ENCODE measurements around the gene ACTL7B.
"Not testable (repeated sequence)": the region's sequence is repeated elsewhere in the genome, so short reads cannot be mapped to it uniquely, and the experiment has no call there.

Gene ACTL7B

GRCh38 chr9:108844391-108844790 lies 11.4 kb downstream of the ACTL7B start:
- DNase-seq (ENCODE audit: low spot score): no peak

DNA sequence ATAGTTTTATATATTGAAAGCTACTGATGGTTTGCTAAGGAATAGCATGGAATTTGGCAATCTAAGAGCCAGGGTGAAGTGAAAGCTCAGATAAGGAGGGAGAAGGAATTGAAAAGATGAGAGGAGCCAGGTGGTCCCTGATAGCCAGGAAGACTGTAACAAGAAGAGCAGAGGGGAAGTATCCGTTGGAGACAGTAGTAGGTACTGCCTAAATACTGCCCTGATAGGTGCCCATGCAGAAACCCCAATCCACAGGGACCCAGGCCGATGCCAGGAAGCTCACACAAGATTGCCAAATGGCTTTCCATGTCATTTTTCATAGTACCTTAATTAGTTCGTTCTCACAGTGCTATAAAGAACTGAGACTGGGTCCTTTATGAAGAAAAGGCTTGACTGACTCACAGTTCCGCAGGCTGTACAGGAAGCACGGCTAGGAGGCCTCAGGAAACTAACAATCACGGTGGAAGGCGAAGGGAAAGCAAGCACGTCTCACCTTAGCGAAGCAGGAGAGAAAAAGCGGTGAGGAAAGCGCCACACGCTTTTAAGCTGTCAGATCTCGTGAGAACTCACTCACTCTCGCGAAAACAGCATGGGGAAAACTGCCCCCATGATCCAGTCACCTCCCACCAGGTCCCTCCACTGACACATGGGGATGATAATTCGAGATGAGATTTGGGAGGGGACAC lies 13.0 kb downstream of the ACTL7B start:
- no peak for DNase-seq (ENCODE audit: low spot score)

GRCh38 chr9:108839561-108839960 lies 16.2 kb downstream of the ACTL7B start:
- not testable (repeated sequence) for DNase-seq (ENCODE audit: low spot score)

- DNase-seq (ENCODE audit: low spot score): no peak
Observed at GRCh38 chr9:108838017-108838416, 17.8 kb downstream of the ACTL7B start.

DNA sequence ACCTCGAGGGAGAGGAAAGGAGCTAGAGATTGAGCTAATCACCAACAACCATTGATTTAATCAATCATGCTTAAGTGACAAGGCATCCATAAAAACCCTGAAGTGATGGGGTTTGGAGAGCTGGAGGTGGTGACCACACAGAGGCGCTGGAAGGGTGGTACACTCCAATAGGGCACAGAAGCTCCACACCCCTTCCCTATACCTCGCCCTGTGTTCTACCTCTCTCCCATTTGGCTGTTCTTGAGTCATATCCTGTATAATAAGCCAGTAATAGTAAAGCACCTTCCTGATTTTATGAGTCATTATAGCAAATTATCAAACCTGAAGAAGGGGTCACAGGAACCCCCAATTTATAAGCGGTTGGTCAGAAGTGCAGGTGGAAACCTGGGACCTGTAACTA lies 18.3 kb downstream of the ACTL7B start:
- DNase-seq (ENCODE audit: low spot score): no peak

GRCh38 chr9:108836781-108837180 lies 19.0 kb downstream of the ACTL7B start:
- DNase-seq (ENCODE audit: low spot score): no peak

- no peak for DNase-seq (ENCODE audit: low spot score)
Observed at GRCh38 chr9:108836319-108836718, 19.5 kb downstream of the ACTL7B start.

DNA sequence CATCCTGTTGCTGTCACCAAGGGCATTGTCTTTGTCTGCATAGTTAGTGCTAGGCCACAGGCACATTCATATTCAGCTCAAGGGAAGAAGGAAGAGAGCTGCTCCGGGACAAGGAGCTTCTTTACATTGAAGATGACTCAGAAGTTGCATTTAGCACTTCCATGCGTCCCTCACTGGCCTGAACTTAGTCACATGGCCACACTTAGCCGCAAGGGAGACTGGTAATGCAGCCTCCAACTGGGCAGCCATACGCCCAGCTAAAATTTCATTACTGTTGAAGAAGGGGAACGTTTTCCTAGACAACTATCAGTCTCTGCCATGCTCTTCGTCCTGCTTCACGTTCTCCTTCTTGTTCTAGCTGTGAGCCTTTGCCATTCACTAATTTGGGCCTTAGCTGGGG lies 20.0 kb downstream of the ACTL7B start:
- DNase-seq (ENCODE audit: low spot score): no peak

GRCh38 chr9:108834959-108835665 lies 20.7 kb downstream of the ACTL7B start:
- no peak for DNase-seq (ENCODE audit: low spot score)

GRCh38 chr9:108832179-108832500 lies 23.6 kb downstream of the ACTL7B start:
- no peak for DNase-seq (ENCODE audit: low spot score)

- no peak for DNase-seq (ENCODE audit: low spot score)
Observed at GRCh38 chr9:108831496-108832178, 24.1 kb downstream of the ACTL7B start.

DNA sequence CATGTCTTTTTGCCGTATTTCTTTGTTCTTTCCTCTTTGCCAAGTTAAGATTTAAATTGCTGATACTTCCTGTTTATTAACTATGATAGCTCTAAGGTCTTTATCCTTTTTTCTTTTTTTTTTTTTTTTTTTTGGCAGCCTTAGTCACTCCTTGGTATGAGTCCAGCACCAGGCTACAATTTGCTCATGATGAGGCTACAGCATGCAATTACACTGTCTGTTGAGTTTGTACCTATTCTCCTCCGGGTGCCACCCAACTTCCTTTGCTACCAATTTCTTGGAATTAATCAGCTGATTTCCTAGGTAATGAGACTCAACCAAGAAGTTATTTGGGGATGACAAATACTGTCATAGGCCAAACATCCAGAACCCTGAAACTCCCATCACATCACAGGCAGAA lies 25.5 kb downstream of the ACTL7B start:
- DNase-seq (ENCODE audit: low spot score): no peak

GRCh38 chr9:108823829-108824228 lies 32.0 kb downstream of the ACTL7B start:
- no peak for DNase-seq (ENCODE audit: low spot score)

DNA sequence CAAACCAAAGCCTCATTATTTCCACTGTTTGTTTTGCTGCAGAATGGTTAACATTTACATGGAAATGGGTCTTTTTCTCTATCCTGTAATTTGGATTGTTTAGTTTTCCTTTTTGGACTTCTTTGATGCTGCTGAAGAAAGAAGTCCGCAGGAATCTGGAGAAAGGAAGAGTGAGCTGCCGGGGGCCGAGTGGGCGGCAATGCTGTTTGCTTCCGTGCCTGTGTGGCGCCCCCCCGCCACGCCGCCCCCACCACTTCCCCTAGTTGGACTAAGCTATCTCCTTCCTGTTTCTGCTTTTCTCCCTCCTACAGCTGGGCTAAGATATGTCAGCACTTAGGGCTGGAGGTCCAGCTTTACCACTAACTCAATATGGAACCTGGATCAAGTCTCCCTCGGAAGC lies 39.7 kb downstream of the ACTL7B start:
- no peak for DNase-seq (ENCODE audit: low spot score)

DNA sequence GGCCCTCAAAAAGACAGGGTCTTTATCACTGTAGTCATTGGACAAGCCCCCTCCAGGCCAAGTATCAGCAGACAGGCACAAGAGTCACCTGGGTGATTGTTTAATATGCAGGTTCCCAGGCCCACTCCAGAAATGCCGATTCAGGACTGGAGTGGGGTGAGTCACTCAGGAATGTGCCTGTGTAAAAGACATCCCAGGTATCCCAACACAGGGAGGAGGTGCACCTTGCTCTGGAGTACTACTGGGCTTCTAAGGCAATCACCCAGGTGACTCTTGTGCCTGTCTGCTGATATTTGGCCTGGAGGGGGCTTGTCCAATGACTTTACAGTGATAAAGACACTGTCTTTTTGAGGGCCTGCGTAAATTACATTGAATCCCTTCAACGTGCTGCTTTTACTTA lies 40.6 kb downstream of the ACTL7B start:
- no peak for DNase-seq (ENCODE audit: low spot score)

- no peak for DNase-seq (ENCODE audit: low spot score)
Observed at GRCh38 chr9:108813951-108814601, 41.7 kb downstream of the ACTL7B start.

DNA sequence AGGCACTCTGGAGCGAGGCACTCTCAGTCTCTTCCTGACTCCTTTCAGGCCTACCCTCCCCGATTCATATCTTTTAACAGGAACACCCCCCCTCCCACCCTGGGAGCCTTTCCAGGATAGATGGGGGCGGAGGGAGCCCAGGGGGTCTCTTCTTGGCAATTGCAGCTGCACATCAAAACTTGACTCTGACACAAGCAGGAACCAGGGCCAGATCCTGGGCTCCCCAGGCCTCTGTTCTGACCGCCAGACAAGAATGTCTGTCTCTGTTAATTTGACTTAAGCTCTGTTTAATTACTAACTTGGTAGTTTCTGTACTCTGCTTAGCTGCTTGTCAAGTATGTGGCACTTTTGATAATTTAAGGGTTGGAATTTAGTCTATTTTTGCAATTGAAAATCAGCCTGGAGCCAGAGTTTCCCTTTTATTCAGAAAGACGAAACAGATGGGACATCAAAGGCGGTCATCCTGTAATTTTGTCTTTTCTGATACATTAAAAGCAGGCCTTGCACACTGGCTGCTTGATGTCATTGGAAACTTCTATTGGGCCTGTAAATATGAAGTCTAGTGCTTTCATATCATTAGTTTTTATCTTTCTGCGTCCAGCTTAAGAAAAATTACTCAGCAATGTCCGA lies 43.3 kb downstream of the ACTL7B start:
- no peak for DNase-seq (ENCODE audit: low spot score)

DNA sequence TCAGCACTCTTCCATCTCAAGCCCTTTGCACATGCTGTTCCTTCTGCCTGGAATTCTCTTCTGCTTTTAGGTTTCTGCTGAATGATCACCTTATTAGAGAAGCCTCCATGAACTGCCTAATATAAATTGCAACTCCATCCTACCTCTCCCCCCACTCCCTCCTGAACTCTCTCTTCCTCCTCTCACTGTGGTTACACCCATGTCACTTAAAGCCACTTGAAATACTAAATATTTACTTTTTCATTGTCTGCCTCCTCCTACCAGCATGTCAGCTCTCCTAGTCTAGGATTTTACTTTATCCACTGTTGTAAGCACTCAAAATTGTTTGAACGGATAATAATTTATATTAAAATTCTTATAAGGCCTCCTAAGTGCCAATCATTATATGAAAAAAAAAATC lies 43.8 kb downstream of the ACTL7B start:
- no peak for DNase-seq (ENCODE audit: low spot score)

GRCh38 chr9:108809269-108809668 lies 46.5 kb downstream of the ACTL7B start:
- no peak for DNase-seq (ENCODE audit: low spot score)

Data from germinal center (tissue), 1 donor.